ENCODE results near the gene SCN3B. TPM values are rescaled to one million over a fixed set of nuclear protein-coding genes. Genes with fewer than 3 reads are reported as not detected.

The SCN3B gene
- total and polyA plus RNA-seq, 2 of the 13 experiments (the other 11 are each of a cell fraction or from before 2014, with no cell fraction given) = 0.07 to 0.11 TPM

GRCh38 chr11:123645286-123645975, 9.0 kb downstream of the SCN3B start:
- FAIRE-seq (no peak), DNase-seq (ENCODE audit: low spot score) (no peak), ATAC-seq (no peak)
- Histone ChIP-seq H3K4me1 (ENCODE audit: insufficient read depth, low read length) (no peaks in the 10 kb centered on the region), H3K27me3 (ENCODE audit: control insufficient read depth in 1 of 2, insufficient read depth in 2 of 2, low read length in 2 of 2) (peaks cover 0 to 16% of the 10 kb centered on the region in 2 experiments; a peak in 2 of 5 replicates), H3K9ac (ENCODE audit: insufficient read depth, low read depth, low read length) (no peak overlapping the region), H3K9me3 (ENCODE audit: low read length) (no peaks in the 10 kb centered on the region), H3K36me3 (replicated peaks in 1 of 2; ENCODE audit: control insufficient read depth in 1 of 2, insufficient read depth in 2 of 2, low read length in 2 of 2) (no peaks in the 10 kb centered on the region), H3K79me2 (ENCODE audit: insufficient read depth, low read length) (no peaks in the 10 kb centered on the region), H3K4me3 (replicated peaks in 1 of 3; ENCODE audit: insufficient read depth in 1 of 3, low read depth in 2 of 3, low read length in 3 of 3) (no peak overlapping the region), H3K4me2 (ENCODE audit: low read depth, low read length) (no peak overlapping the region), H3K27ac (ENCODE audit: extremely low read length, insufficient read depth, low read length) (no peak overlapping the region), H4K20me1 (ENCODE audit: insufficient read depth, low read length) (no peaks in the 10 kb centered on the region), H2AFZ (ENCODE audit: low read length) (no peak overlapping the region)
- TF ChIP-seq ELF1 (CRISPR knock-in tag; IDR thresholded peaks at IDR 0.05) (no peak), ZNF816 (CRISPR knock-in tag; IDR thresholded peaks at IDR 0.05; ENCODE audit: borderline replicate concordance) (no peak), KLF12 (CRISPR knock-in tag; IDR thresholded peaks at IDR 0.05; ENCODE audit: borderline replicate concordance) (no peak), RFX3 (CRISPR knock-in tag; IDR thresholded peaks at IDR 0.05) (no peak), MTA1 (CRISPR knock-in tag; IDR thresholded peaks at IDR 0.05; ENCODE audit: borderline replicate concordance) (no peak), MAFK (conservative IDR thresholded peaks at IDR 0.05 in 1 of 2, IDR thresholded peaks at IDR 0.05 in 1 of 2; ENCODE audit: low read length in 2 of 2) (no peak), PPARG (CRISPR knock-in tag; conservative IDR thresholded peaks at IDR 0.05) (no peak)
- TF ChIP-seq, protein P1, sequence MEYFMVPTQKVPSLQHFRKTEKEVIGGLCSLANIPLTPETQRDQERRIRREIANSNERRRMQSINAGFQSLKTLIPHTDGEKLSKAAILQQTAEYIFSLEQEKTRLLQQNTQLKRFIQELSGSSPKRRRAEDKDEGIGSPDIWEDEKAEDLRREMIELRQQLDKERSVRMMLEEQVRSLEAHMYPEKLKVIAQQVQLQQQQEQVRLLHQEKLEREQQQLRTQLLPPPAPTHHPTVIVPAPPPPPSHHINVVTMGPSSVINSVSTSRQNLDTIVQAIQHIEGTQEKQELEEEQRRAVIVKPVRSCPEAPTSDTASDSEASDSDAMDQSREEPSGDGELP (IDR thresholded peaks at IDR 0.05; ENCODE audit: borderline replicate concordance, low read depth) = no peak
- ChIA-PET POLR2A (no interaction called here), CTCF (ENCODE audit: low intra/inter-chr PET ratio, low total read pairs) (no interaction called here)
- intact Hi-C loops (cut with micrococcal nuclease; ENCODE audit: unreplicated experiment) = loop anchor here (10.0 kb wide), 1 partner anchor 61 kb away; no protein-coding TSS in a partner anchor
- in situ Hi-C loops (cut with HindIII; ENCODE audit: extremely low pct_ligation_motif_present, low pct_unique_long_range_greater_than_20kb) = no loop called here
- BruUV-seq (replicated peaks) = no TSS peak
- 1% methylated on average over 11 of the region's 12 CpGs for WGBS (ENCODE audit: low lambda C conversion rate)
